ENCODE data around the gene RBMS1. TPM values are rescaled to one million over a fixed set of nuclear protein-coding genes. Genes with fewer than 3 reads are reported as not detected.
A peak's percentile ranks its signal among the peaks of the same experiment; 100 is the strongest.

Gene RBMS1
- total RNA-seq, 1 experiment from 2014 or later, result 38.8 TPM

DNA sequence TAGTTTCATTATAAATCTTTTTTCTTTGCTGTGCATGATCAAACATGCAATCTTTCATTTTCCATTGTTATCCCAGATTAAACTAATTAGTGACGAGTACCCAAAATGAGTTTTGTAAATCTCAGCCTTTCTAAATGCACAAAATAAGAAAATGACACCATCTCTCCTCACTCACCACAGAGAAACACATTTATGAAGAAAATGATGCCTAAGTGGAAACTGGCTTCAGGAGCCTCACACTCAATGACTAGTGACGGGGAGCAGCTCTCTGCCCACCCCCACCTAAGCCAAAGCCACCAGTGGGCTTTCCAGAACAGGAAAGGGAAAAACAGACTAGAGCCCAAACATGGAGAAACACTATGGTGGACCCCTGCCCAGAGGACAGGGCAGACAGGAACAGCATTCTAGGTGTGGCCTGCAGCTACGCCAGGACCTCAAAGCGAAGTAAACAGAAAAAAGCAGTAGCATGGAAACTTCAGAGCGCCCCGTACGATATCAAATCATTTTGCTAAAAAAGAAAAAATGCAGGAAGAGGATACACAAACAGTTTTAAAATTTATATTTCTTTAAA lies 113.5 kb downstream of the RBMS1 start:
- no peak overlapping the region for H3K9ac ChIP-seq (ENCODE audit: low read length)
- H3K27ac ChIP-seq (ENCODE audit: low read length), result no peak overlapping the region; the same call in 1 of the 2 replicates
- H2AFZ ChIP-seq (ENCODE audit: low read length), result no peak overlapping the region
- TF ChIP-seq EZH2 (IDR thresholded peaks at IDR 0.05; ENCODE audit: low read length, unreplicated experiment) (no peak), EZH2phosphoT487 (IDR thresholded peaks at IDR 0.05; ENCODE audit: borderline replicate concordance, low read length) (no peak), CTCF (conservative IDR thresholded peaks at IDR 0.05; ENCODE audit: low read depth, low read length) (no peak)
- H3F3A ChIP-seq (ENCODE audit: low read length, unreplicated experiment), result no peaks in the 10 kb centered on the region
- no peaks in the 10 kb centered on the region for H3K36me3 ChIP-seq (ENCODE audit: low read depth, low read length)
- no peaks in the 10 kb centered on the region for H3K27me3 ChIP-seq (ENCODE audit: low read length)
- ATAC-seq (no peak), DNase-seq (no peak)
- intact Hi-C loops (cut with micrococcal nuclease), result no loop called here
- no peaks in the 10 kb centered on the region for H3K9me3 ChIP-seq (ENCODE audit: low read length)
- H3K9me2 ChIP-seq (replicated peaks; ENCODE audit: low read length), result no peaks in the 10 kb centered on the region
- no peak overlapping the region for H3K4me2 ChIP-seq (ENCODE audit: low read length)
- peaks cover 21% of the 10 kb centered on the region for H3K4me1 ChIP-seq (ENCODE audit: insufficient read depth, low read length)
- ChIA-PET POLR2A (ENCODE audit: unreplicated experiment) (no interaction called here), CTCF (no interaction called here)
- H3K79me2 ChIP-seq (ENCODE audit: low read length), result peaks cover 91% of the 10 kb centered on the region
- no peak overlapping the region for H3K4me3 ChIP-seq (ENCODE audit: low read length)
- 0 out of 2 replicates have a peak, but pooled peaks cover 12% of the 10 kb centered on the region for H4K20me1 ChIP-seq (ENCODE audit: low read length)
- BruUV-seq (replicated peaks), result no TSS peak

- H3K79me2 ChIP-seq (ENCODE audit: low read length), result peaks cover 89% of the 10 kb centered on the region
- peak; percentile 28 for DNase-seq
- no peak overlapping the region for H3K4me3 ChIP-seq (ENCODE audit: low read length)
- 0 out of 2 replicates have a peak, but pooled peaks cover 12% of the 10 kb centered on the region for H4K20me1 ChIP-seq (ENCODE audit: low read length)
- no TSS peak for BruUV-seq (replicated peaks)
- POLR2A ChIA-PET (ENCODE audit: unreplicated experiment), result no interaction called here
- intact Hi-C loops (cut with micrococcal nuclease), result no loop called here
- no peaks in the 10 kb centered on the region for H3K36me3 ChIP-seq (ENCODE audit: low read depth, low read length)
- no peak for ATAC-seq
- H3F3A ChIP-seq (ENCODE audit: low read length, unreplicated experiment), result no peaks in the 10 kb centered on the region
- no peak overlapping the region for H3K4me2 ChIP-seq (ENCODE audit: low read length)
- peak overlapping the region; percentile 26; the same call in 1 of the 2 replicates for H3K27ac ChIP-seq (ENCODE audit: low read length)
- no peaks in the 10 kb centered on the region for H3K27me3 ChIP-seq (ENCODE audit: low read length)
- H3K9ac ChIP-seq (ENCODE audit: low read length), result no peak overlapping the region
- no peaks in the 10 kb centered on the region for H3K9me3 ChIP-seq (ENCODE audit: low read length)
- CTCF ChIA-PET, result no interaction called here
- H3K4me1 ChIP-seq (ENCODE audit: insufficient read depth, low read length), result peaks cover 21% of the 10 kb centered on the region
- H3K9me2 ChIP-seq (replicated peaks; ENCODE audit: low read length), result no peaks in the 10 kb centered on the region
- no peak overlapping the region for H2AFZ ChIP-seq (ENCODE audit: low read length)
- TF ChIP-seq CTCF (conservative IDR thresholded peaks at IDR 0.05; ENCODE audit: low read depth, low read length) (no peak), EZH2phosphoT487 (IDR thresholded peaks at IDR 0.05; ENCODE audit: borderline replicate concordance, low read length) (no peak), EZH2 (IDR thresholded peaks at IDR 0.05; ENCODE audit: low read length, unreplicated experiment) (no peak)
Observed at GRCh38 chr2:160379399-160379798, 114.2 kb downstream of the RBMS1 start.
